Astrocyte of the spinal cord (primary cell): ENCODE results near the gene GPR84.
A peak's percentile ranks its signal among the peaks of the same experiment; 100 is the strongest.
"Not testable (repeated sequence)": the region's sequence is repeated elsewhere in the genome, so short reads cannot be mapped to it uniquely, and the experiment has no call there.

ENCODE experiments used
- DNase-seq: peaks from one replicate; pipeline ENCODE4 v3.0.0; 2011; ENCODE audit warnings: low read depth, low spot score
- H3K4me3 ChIP-seq: 2 replicates; pipeline ENCODE4 v1.5.1; 2011; ENCODE audit warnings: low read depth, mild to moderate bottlenecking, low read length, moderate library complexity
- CTCF ChIP-seq: IDR thresholded peaks from 2 replicates; pipeline ENCODE4 v1.5.1; 2012; ENCODE audit warnings: low read depth, mild to moderate bottlenecking, low read length, inconsistent platforms
- in situ Hi-C: cut with HindIII; loops from 2 replicates; pipeline ENCODE4 v1.10.0; 2017; ENCODE audit warnings: low sequenced_read_pairs

Gene GPR84

GRCh38 chr12:54355104-54355815 is 9.0 kb downstream of the GPR84 start:
- TF ChIP-seq CTCF: peak; percentile 14
- no peak overlapping the region for H3K4me3 ChIP-seq
- DNase-seq: no peak
- in situ Hi-C loops: loop anchor here (25.0 kb wide), 1 partner anchor 143 kb away; no protein-coding TSS in a partner anchor

GRCh38 chr12:54354271-54354670 is 10.0 kb downstream of the GPR84 start:
- not testable (repeated sequence) for H3K4me3 ChIP-seq, DNase-seq
- in situ Hi-C loops: loop anchor here (25.0 kb wide), 1 partner anchor 142 kb away; no protein-coding TSS in a partner anchor

- in situ Hi-C loops: loop anchor here (25.0 kb wide), 1 partner anchor 141 kb away; no protein-coding TSS in a partner anchor
- no peak for TF ChIP-seq CTCF
Measured at GRCh38 chr12:54352891-54353874, 11.1 kb downstream of the GPR84 start.

GRCh38 chr12:54352022-54352531 is 12.2 kb downstream of the GPR84 start:
- no peak for TF ChIP-seq CTCF
- peak; percentile 93 for DNase-seq
- in situ Hi-C loops: loop anchor here (25.0 kb wide), 1 partner anchor 140 kb away; no protein-coding TSS in a partner anchor
- no peak overlapping the region for H3K4me3 ChIP-seq

More at GRCh38 chr12:54352891-54353874, 11.1 kb downstream of the GPR84 start:
- H3K4me3 ChIP-seq: no peak overlapping the region
- DNase-seq: peak; percentile 73

- in situ Hi-C loops: loop anchor here (25.0 kb wide), 1 partner anchor 139 kb away; no protein-coding TSS in a partner anchor
- no peak for TF ChIP-seq CTCF
- DNase-seq: no peak
- H3K4me3 ChIP-seq: no peak overlapping the region
Measured at GRCh38 chr12:54351341-54351740, 12.9 kb downstream of the GPR84 start.

GRCh38 chr12:54350743-54351142 is 13.5 kb downstream of the GPR84 start:
- no peak for DNase-seq

More at GRCh38 chr12:54350743-54351142, 13.5 kb downstream of the GPR84 start:
- no peak for TF ChIP-seq CTCF
- H3K4me3 ChIP-seq: no peak overlapping the region
- in situ Hi-C loops: loop anchor here (25.0 kb wide), 1 partner anchor 138 kb away; no protein-coding TSS in a partner anchor
